GM11168 (cell line): ENCODE measurements around the gene AASDH.

Source experiments
- in situ Hi-C: fragments of 300-500 bp; cut with MboI; formaldehyde crosslinking; loops from one replicate; pipeline ENCODE4 v1.12.0; 2022; ENCODE audit warnings: low sequenced_read_pairs; ENCODE audit not compliant: unreplicated experiment

AASDH gene

GRCh38 chr4:56317749-56318148, 69.5 kb downstream of the AASDH start:
- in situ Hi-C loops: no loop called here

GRCh38 chr4:56316011-56316650, 71.2 kb downstream of the AASDH start:
- in situ Hi-C loops: no loop called here

- in situ Hi-C loops: no loop called here
Observed at GRCh38 chr4:56315543-56315942, 71.7 kb downstream of the AASDH start.

- in situ Hi-C loops: no loop called here
Observed at GRCh38 chr4:56315041-56315440, 72.2 kb downstream of the AASDH start.

GRCh38 chr4:56314207-56314915, 72.9 kb downstream of the AASDH start:
- in situ Hi-C loops: no loop called here

- in situ Hi-C loops: no loop called here
Observed at GRCh38 chr4:56313132-56313531, 74.2 kb downstream of the AASDH start.

GRCh38 chr4:56311299-56311975, 75.9 kb downstream of the AASDH start:
- in situ Hi-C loops: no loop called here

- in situ Hi-C loops: no loop called here
Observed at GRCh38 chr4:56310401-56311125, 76.7 kb downstream of the AASDH start.

GRCh38 chr4:56308384-56308783, 78.9 kb downstream of the AASDH start:
- in situ Hi-C loops: no loop called here

GRCh38 chr4:56307423-56307822, 79.9 kb downstream of the AASDH start:
- in situ Hi-C loops: no loop called here

- in situ Hi-C loops: no loop called here
Observed at GRCh38 chr4:56305390-56305789, 81.9 kb downstream of the AASDH start.

- in situ Hi-C loops: no loop called here
Observed at GRCh38 chr4:56303921-56304320, 83.4 kb downstream of the AASDH start.

GRCh38 chr4:56302760-56303159, 84.5 kb downstream of the AASDH start:
- in situ Hi-C loops: no loop called here

GRCh38 chr4:56301997-56302496, 85.2 kb downstream of the AASDH start:
- in situ Hi-C loops: no loop called here

- in situ Hi-C loops: no loop called here
Observed at GRCh38 chr4:56301181-56301996, 85.9 kb downstream of the AASDH start.

- in situ Hi-C loops: no loop called here
Observed at GRCh38 chr4:56298236-56298635, 89.1 kb downstream of the AASDH start.

- in situ Hi-C loops: no loop called here
Observed at GRCh38 chr4:56297776-56298175, 89.5 kb downstream of the AASDH start.

- in situ Hi-C loops: no loop called here
Observed at GRCh38 chr4:56296526-56296925, 90.8 kb downstream of the AASDH start.

- in situ Hi-C loops: no loop called here
Observed at GRCh38 chr4:56293121-56293520, 94.2 kb downstream of the AASDH start.

- in situ Hi-C loops: no loop called here
Observed at GRCh38 chr4:56289934-56290333, 97.4 kb downstream of the AASDH start.
